NOMO-1 (cell line): ENCODE measurements around the gene SRP9.
"Not testable (repeated sequence)": the region's sequence is repeated elsewhere in the genome, so short reads cannot be mapped to it uniquely, and the experiment has no call there.

Experiments
- DNase-seq, 2 experiments: peaks; one replicate each; lab custom pipeline; 2025; ENCODE audit not compliant: unreplicated experiment in 2 of 2; lab: John Stamatoyannopoulos, UW

SRP9 gene

GRCh38 chr1:225813214-225813964 lies 35.8 kb downstream of the SRP9 start:
- peak; percentile 81 to 83 for DNase-seq

- DNase-seq: no peak
These were observed 36.8 kb downstream of the SRP9 start for GRCh38 chr1:225814381-225814780.

DNA sequence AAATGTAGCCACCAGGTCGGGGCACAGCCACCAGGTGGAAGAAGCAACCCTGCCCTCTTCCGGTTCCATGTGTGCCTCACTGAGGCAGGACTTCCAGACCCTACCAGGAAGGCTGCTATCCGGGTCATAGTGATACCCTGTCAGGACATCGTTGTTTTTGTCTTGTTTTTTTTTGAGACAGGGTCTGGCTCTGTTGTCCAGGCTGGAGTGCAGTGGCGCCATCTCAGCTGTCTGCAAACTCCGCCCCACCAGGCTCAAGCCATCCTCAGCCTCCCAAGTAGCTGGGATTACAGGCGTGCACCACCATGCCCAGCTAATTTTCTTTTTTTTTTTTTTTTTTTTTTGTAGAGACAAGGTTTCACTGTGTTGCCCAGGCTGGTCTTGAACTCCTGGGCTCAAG lies 37.5 kb downstream of the SRP9 start:
- not testable (repeated sequence) for DNase-seq

- no peak for DNase-seq
These were observed 38.0 kb downstream of the SRP9 start for GRCh38 chr1:225815526-225816178.

GRCh38 chr1:225816643-225817538 lies 39.3 kb downstream of the SRP9 start:
- no peak for DNase-seq

DNA sequence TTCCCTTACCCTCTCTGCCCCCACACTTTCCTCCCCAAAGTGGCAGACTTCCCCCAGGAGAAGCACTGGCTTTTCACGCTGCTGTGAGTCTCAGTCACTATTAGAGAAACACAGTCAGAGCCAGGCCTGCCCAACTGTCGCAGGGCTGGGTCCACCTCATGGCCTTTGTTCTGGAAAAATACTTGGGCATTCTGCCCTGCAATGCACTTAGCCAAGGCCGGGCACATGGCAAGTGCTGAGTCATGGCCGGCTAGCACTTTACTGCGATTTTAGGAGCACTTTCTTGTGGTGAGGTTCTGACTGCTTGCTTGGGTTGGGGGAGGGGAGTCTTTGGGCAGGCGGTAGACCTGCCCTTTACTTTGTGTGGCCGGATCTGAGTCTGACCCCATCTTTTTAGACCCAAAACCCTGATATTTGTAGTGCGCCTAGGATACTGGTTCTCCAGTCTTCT lies 40.0 kb downstream of the SRP9 start:
- peak in 1 of 2 experiments; percentile 44 for DNase-seq

DNA sequence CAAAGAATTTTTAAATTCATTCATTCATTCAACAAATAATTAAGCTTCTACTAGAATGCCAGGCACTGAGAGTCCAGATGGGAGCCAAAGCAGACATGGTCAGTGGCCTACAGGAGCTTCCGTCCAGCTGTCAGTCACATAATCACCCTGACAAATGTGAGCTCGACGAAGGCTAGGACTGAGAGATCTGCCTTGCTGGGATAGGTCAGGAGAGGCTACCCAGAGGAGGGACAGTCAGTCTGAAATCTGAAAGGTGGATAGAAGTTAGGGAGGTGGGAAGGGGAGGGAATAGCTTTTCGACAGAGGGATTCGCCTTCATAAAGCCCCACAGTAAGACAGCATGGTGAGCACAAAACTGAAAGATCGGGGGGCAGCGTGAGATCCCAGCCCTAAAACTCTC lies 40.6 kb downstream of the SRP9 start:
- DNase-seq: no peak

DNA sequence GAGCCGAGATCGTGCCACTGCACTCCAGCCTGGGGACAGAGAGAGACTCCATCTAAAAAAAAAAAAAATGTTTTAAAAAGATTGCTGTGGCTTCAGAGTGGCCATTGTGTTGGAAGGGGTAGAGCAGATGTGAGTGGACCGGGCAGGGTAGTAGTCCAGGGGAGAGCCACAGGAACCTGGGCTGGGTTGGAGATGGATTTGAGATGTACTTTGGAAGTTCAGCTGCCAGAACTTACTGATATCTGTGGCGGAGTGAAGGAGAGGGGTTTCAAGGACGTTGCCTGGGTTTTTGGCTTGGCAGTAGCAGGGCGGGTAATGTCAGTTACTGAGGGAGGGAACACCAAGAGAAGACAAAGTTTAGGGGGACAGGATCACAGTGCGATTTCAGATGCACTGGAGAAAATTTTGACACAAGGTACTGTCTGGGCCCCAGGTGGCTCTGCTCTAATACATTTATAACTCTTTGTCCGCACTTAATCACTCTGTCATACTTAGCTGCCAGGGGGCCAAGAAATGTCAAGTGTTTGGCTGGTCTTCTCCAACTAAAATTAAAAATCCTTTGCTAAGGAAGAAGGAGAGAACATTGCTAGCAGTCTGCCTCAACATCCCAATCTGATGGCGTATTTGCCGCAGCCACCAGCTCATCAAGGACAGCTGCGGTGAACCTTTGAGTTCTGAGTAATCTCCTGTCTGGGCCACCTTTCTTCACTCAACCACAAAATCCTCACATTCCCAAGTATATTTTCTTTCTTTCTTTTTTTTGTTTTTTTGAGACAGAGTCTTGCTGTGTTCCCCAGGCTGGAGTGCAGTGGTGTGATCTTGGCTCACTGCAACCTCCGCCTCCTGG lies 41.9 kb downstream of the SRP9 start:
- DNase-seq: no peak

DNA sequence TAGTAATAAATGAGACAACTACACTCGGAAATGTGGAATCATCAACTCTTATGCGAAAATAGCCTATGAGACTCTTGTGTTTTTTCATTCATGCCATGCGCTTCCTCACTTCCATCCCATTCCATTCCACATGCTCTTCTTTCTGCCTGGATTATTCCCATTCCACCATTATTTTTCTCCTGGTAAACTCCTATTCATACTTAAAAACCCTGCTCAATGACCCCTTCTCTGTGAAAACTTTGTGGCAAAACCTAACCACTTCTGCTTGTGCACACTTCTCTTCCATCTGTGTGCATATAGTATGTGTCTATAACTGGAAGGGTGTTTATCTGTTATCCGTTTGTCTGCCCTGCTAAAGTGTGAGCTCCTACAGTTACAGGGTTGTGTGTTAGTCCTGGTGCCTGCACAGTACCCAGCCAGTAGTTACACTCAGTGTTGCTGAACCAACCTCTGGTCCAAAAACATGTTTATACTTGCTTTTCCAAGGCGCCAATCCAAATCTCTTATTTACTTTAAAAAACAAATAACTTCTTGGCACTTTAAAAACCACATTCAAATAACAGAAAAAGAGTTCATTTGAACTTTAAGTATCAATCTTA lies 43.0 kb downstream of the SRP9 start:
- DNase-seq: no peak

DNA sequence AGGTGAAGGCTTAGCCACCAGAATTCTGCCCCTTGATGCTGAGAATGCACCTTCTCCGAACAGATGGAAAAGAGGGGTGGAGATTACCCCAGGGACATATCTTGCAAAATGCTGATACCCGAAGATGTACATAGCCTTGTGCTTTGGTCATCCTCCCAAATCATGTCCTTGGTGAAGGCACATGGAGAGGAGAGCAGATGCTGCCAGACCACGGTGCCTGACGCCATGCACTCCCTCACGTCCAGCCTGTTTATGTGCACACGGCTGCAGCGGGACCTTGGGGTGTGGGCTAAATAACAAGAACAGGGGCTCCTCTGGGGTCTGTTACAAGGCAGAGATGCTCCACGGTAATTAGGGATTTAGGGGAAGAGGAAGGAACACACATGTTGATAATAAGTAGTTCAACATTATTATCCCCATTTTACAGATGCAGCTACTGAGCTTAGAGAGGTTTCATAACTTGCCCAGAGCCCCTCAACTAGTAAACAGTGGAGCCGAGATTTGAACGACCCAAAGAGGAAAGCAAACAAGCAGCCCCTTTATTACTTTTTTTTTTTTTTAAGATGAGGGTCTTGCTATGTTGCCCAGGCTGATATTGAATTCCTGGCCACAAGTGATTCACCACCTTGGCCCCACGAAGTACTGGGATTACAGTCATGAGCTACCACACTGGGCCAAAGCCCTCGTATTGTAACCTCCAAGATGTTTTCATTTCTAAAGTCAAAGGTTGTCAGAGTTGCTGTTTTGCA lies 45.2 kb downstream of the SRP9 start:
- no peak for DNase-seq

- DNase-seq: no peak
These were observed 46.2 kb downstream of the SRP9 start for GRCh38 chr1:225823811-225824261.

DNA sequence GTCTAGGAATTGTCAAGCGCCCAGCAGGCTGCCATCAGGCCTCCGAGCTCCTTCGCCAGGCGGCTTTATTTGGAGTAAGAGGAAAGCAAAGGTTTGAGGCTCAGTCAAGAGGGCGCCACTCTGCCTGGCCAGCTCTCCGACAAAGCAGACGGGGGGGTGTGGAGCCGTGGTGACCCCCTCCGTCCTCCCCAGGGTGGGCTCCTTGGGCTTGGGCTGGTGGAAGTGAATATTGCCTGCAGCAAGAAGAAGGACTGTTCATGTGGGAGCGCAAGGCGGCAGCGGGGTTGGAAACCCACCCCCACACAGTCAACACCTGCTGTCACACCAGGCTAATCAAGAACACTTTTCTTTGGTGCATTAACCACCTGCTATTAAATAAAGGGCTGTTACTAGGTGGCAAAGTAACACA lies 46.9 kb downstream of the SRP9 start:
- DNase-seq: no peak

- no peak for DNase-seq
These were observed 47.5 kb downstream of the SRP9 start for GRCh38 chr1:225825078-225825477.

DNA sequence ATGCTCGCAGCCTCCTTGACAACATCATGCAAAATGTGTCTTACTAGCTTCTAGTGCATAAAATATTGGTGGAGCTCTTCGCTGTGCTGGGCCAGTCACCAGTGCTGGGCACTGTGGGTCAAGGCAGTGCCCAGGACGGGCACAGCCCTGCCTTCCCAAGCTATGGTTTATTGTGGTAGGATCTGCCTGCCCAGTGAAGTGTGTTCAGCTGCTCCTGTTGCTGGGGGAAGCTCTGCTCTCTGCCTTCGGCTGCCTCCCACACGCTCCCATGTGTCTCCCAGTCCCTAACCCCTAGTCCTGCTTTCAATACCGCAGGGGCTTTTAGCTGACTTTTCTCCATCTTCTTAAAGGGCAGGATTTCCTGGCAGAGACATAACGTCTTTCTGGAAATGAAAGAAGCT lies 48.0 kb downstream of the SRP9 start:
- DNase-seq: no peak

DNA sequence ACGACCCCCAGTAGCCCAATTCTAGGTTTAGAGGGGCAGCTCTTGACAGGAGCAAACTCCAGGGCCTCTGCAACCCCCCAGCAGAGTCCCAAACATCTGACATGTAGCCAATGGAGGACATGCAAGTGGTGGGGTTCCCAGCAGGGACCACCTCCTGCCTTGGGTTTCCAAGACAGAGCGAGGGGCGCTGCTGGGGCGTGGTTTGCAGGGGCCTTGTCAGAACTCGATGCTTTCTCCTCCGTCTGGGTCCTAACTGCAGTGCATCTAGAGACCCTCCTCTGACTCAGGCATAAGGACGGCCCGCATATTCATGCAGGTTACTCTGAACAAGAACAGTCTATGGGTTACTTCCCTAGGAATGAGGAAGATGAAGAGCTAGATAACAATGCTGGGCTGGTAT lies 49.5 kb downstream of the SRP9 start:
- DNase-seq: no peak

- DNase-seq: no peak
These were observed 51.2 kb downstream of the SRP9 start for GRCh38 chr1:225828706-225829345.

DNA sequence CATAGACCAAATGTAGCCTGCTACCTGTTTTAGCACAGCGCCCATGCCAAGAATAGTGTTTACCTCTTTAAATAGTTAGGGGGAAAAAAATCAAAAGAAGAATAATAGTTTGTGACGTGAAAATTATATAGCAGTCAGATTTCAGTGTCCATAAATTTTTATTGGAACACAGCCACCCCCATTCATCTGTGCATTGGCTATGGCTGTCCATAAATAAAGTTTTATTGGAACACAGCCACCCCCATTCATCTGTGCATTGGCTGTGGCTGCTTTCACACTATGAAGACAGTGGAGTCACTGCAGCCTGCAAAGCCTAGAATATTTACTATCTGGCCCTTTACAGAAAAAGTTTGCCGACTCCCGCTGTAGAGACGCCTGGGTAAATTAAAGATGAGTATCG lies 53.2 kb downstream of the SRP9 start:
- no peak for DNase-seq

DNA sequence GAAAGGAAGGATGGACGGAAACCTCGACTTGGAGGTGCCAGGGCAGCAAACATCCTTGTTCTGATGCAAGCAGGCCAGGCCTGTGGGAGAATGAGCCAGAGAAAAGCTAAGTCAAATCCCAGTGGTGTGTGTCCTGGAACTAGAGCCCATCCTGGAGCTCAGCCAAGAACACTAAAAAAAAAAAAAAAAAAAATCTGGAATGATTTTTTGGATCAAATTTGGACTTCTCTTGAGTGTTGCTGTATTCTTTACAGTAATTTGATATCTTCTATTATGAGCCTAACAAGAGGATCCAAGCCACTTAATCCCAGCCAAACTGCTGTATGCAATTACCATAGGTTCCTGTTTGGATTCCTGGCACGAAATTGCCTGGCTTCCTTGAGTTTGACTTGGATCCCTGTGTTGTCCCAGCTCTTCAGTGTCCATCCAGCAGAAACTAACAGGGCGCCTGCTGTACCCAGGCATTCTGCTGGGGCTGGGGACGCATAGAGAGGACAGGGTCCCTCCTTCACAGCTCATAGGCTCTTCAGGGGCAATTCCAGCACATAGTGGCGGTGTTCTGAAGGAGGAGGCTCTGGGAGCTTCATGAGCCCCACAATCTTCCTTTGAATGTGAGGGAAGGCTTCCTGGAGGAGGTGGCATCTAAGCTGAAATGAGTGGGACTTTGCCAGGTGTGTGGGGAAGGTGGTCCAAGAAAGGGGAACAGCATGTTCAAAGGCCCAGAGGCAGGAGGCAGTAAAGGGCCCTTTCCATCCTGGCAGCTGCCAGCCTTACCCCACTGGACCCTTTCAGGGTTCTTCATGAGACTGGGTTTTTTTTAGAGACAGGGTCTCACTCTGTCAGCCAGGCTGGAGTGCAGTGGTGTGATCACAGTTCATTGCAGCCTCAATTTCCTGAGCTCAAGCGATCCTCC lies 57.0 kb downstream of the SRP9 start:
- DNase-seq: no peak
